Measurements from ENCODE around the gene MAF.
A peak's percentile ranks its signal among the peaks of the same experiment; 100 is the strongest.

- TF ChIP-seq ATF3 (CRISPR knock-in tag; conservative IDR thresholded peaks at IDR 0.05) (no peak), HMGXB4 (CRISPR knock-in tag; IDR thresholded peaks at IDR 0.05) (no peak), NFYB (CRISPR knock-in tag; conservative IDR thresholded peaks at IDR 0.05; ENCODE audit: low read depth) (no peak), STAT6 (CRISPR knock-in tag; conservative IDR thresholded peaks at IDR 0.05; ENCODE audit: low read depth) (no peak), CTCF (IDR thresholded peaks at IDR 0.05) (no peak), MLX (CRISPR knock-in tag; IDR thresholded peaks at IDR 0.05) (no peak), ELF4 (CRISPR knock-in tag; IDR thresholded peaks at IDR 0.05; ENCODE audit: low read depth) (no peak), MAX (CRISPR knock-in tag; IDR thresholded peaks at IDR 0.05) (peak; percentile 17; the same call in 1 of the 2 replicates), NR2C2 (CRISPR knock-in tag; IDR thresholded peaks at IDR 0.05) (no peak), TEAD4 (CRISPR knock-in tag; IDR thresholded peaks at IDR 0.05) (no peak), RELA (CRISPR knock-in tag; IDR thresholded peaks at IDR 0.05; ENCODE audit: borderline replicate concordance) (no peak), USF2 (CRISPR knock-in tag; IDR thresholded peaks at IDR 0.05) (no peak)
Observed at GRCh38 chr16:79598348-79599181, 2.0 kb downstream of the MAF start.
